Measurements from ENCODE around the gene RPS15.

The RPS15 gene

GRCh38 chr19:1488282-1488601 is 50.0 kb downstream of the RPS15 start:
- H3K4me3 ChIP-seq (ENCODE audit: low read length), result no peak overlapping the region
- TF ChIP-seq ZNF274 (IDR thresholded peaks at IDR 0.05; ENCODE audit: low read depth, low read length), result no peak

- H3K4me3 ChIP-seq (ENCODE audit: low read length), result peak overlapping the region; percentile 32; the same call in 1 of the 2 replicates
- no peak for TF ChIP-seq ZNF274 (IDR thresholded peaks at IDR 0.05; ENCODE audit: low read depth, low read length)
Observed at GRCh38 chr19:1489463-1490310, 51.5 kb downstream of the RPS15 start.
